ENCODE results near the gene CDSN.
"Not testable (repeated sequence)": the region's sequence is repeated elsewhere in the genome, so short reads cannot be mapped to it uniquely, and the experiment has no call there.

Gene CDSN, protein sequence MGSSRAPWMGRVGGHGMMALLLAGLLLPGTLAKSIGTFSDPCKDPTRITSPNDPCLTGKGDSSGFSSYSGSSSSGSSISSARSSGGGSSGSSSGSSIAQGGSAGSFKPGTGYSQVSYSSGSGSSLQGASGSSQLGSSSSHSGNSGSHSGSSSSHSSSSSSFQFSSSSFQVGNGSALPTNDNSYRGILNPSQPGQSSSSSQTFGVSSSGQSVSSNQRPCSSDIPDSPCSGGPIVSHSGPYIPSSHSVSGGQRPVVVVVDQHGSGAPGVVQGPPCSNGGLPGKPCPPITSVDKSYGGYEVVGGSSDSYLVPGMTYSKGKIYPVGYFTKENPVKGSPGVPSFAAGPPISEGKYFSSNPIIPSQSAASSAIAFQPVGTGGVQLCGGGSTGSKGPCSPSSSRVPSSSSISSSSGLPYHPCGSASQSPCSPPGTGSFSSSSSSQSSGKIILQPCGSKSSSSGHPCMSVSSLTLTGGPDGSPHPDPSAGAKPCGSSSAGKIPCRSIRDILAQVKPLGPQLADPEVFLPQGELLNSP

GRCh38 chr6:31120151-31120915, at the start of gene CDSN:
CDSN (minus strand) TSS chr6:31120446; CDS start chr6:31120419, 27 bp downstream.
- H3K27ac ChIP-seq = peak within 1 kb of the TSS in 1 of 11 experiments; percentile 16; a peak in 1 of 22 replicates
- no peak for TF ChIP-seq Cebpa-rat (IDR thresholded peaks at IDR 0.05)
- no peak within 1 kb of the TSS for H3K4me3 ChIP-seq
- H3K4me1 ChIP-seq = peaks cover 20 to 28% (median 23%) of the 10 kb centered on the region in 10 experiments; a peak in 19 of 20 replicates
- no peaks in the 10 kb centered on the region for H3K9me3 ChIP-seq (replicated peaks in 1 of 11)
- no peak within 1 kb of the TSS for H3K9ac ChIP-seq
- H3K36me3 ChIP-seq = no peaks in the 10 kb centered on the region
- no peak within 1 kb of the TSS for H3K4me2 ChIP-seq
- H4K20me1 ChIP-seq = no peaks in the 10 kb centered on the region
- H3K27me3 ChIP-seq = no peaks in the 10 kb centered on the region

- Histone ChIP-seq H3K9me3 (replicated peaks in 1 of 11) (no peaks in the 10 kb centered on the region), H3K27ac (no peak overlapping the region), H3K9ac (no peak overlapping the region), H3K27me3 (no peaks in the 10 kb centered on the region), H3K4me1 (no peaks in the 10 kb centered on the region), H3K4me2 (no peak overlapping the region), H4K20me1 (no peaks in the 10 kb centered on the region), H3K36me3 (peaks cover 0 to 11% (median 0%) of the 10 kb centered on the region in 11 experiments; a peak in 1 of 22 replicates), H3K4me3 (no peak overlapping the region)
- no peak for TF ChIP-seq Cebpa-rat (IDR thresholded peaks at IDR 0.05)
These were observed 49.0 kb upstream of the CDSN start for GRCh38 chr6:31169123-31169857.

DNA sequence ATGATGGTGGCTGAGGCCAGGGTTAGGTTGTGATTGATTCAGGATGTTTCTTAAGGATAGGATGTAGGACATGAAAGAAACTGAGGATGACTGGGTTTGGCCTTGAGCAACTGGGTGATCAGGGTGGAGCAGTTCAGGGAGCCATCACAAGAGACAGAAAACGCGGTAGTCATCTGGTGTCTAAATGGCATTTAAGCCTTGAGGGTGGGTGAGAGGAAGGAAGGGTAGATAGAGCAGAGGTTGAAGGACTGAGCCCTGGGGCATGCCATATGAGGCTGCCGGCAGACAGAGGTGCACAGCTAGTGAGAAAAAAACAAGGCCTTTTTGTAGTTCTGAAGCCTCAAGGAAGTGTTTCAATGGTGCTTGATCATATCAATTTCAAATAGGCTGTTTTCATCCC, 48.4 kb upstream of the CDSN start:
- H3K4me3 ChIP-seq = no peak overlapping the region
- no peak for TF ChIP-seq Cebpa-rat (IDR thresholded peaks at IDR 0.05)
- no peak overlapping the region for H3K27ac ChIP-seq
- no peak overlapping the region for H3K9ac ChIP-seq
- no peak overlapping the region for H3K4me2 ChIP-seq
- no peaks in the 10 kb centered on the region for H3K4me1 ChIP-seq
- H4K20me1 ChIP-seq = no peaks in the 10 kb centered on the region
- H3K27me3 ChIP-seq = no peaks in the 10 kb centered on the region
- H3K9me3 ChIP-seq (replicated peaks in 1 of 11) = no peaks in the 10 kb centered on the region
- H3K36me3 ChIP-seq = peaks cover 0 to 16% (median under 1%) of the 10 kb centered on the region in 11 experiments; a peak in 10 of 22 replicates

DNA sequence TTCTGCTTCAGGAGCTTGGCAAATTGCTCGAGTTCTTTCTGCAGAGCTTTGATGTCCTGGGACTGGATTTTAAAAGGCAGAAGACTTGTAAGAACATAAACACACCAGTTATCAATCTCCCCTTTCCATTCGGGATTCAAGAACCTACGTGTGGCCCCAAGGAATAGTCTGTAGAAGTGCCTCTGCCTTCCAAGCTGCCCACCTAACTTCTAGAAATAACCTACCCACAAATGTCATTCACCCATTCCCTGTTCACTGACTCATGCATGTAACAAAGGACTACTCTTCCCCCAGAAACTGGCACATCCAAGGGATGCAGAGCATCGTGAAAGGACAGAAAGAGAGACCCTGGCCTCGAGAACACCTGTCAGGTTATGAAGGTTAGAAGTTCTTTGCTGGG, 45.7 kb upstream of the CDSN start:
- Histone ChIP-seq H3K36me3 (peaks cover 0 to 42% (median 27%) of the 10 kb centered on the region in 11 experiments; a peak in 19 of 22 replicates), H3K4me2 (no peak overlapping the region)
- TF ChIP-seq Cebpa-rat (IDR thresholded peaks at IDR 0.05) = no peak

DNA sequence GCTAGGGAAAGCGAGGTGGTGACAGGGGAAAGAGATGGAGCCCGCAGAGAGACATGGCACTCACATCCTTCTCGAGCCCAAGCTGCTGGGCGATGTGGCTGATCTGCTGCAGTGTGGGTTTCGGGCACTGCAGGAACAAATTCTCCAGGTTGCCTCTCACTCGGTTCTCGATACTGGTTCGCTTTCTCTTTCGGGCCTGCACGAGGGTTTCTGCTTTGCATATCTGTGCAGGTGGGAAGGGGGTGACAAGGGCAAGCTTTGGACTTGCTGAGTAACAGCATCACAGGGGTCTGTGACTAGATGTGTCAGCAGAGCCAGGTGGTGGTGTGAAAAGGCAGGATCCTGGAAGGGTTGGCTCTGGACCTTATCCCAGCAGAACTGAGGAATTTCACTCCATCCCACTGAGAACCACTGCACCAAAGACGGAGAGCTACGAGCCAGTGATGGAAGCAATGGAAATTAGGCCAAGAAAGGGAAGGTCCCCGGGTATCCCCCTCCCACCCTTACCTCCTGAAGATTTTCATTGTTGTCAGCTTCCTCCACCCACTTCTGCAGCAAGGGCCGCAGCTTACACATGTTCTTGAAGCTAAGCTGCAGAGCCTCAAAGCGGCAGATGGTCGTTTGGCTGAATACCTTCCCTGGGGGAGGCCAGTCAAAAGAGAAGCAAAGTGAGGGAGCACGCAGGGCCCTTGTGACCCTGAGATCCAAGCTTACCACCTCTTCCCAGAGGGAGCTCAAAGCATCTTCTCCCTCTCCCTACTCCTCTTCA, 45.0 kb upstream of the CDSN start:
- not testable (repeated sequence) for H3K9ac ChIP-seq; H3K27me3 ChIP-seq; H3K9me3 ChIP-seq (replicated peaks in 1 of 11); H3K27ac ChIP-seq; H3K4me2 ChIP-seq; H3K4me3 ChIP-seq
- Histone ChIP-seq H3K36me3 (peaks cover 0 to 47% (median 30%) of the 10 kb centered on the region in 11 experiments; a peak in 19 of 22 replicates), H3K4me1 (peaks cover under 1 to 22% (median 10%) of the 10 kb centered on the region in 10 experiments; a peak in 18 of 20 replicates), H4K20me1 (peaks cover 0 to 14% (median 0%) of the 10 kb centered on the region in 11 experiments; a peak in 2 of 22 replicates)

More for the DNA sequence above, 45.7 kb upstream of the CDSN start:
- no peak overlapping the region for H3K27ac ChIP-seq
- peaks cover 0 to 14% (median 0%) of the 10 kb centered on the region in 11 experiments; a peak in 2 of 22 replicates for H4K20me1 ChIP-seq
- no peaks in the 10 kb centered on the region for H3K27me3 ChIP-seq
- H3K4me3 ChIP-seq = no peak overlapping the region
- H3K9ac ChIP-seq = no peak overlapping the region
- H3K9me3 ChIP-seq (replicated peaks in 1 of 11) = no peaks in the 10 kb centered on the region
- peaks cover 0 to 14% (median 3%) of the 10 kb centered on the region in 10 experiments; a peak in 8 of 20 replicates for H3K4me1 ChIP-seq

DNA sequence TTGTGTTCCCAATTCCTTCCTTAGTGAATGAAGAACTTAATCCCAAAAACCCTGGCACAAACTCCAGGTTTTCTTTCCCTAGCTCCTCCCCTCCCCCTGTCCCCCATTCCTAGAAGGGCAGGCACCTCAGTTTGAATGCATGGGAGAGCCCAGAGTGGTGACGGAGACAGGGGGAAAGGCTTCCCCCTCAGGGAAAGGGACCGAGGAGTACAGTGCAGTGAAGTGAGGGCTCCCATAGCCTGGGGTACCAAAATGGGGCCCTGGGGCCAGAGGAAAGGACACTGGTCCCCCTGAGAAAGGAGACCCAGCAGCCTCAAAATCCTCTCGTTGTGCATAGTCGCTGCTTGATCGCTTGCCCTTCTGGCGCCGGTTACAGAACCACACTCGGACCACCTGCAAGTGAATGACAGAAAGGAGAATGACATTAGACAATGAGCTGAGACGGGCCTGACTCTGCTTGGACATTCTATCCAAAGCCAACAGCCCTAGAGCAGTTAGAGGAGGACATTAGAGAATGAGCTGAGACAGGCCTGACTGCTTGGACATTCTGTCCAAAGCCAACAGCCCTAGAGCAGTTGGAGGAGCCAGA, 44.3 kb upstream of the CDSN start:
- H3K27ac ChIP-seq; H3K27me3 ChIP-seq; H3K9me3 ChIP-seq (replicated peaks in 1 of 11); H3K9ac ChIP-seq; H3K4me2 ChIP-seq; H3K4me3 ChIP-seq: not testable (repeated sequence)
- H3K36me3 ChIP-seq = peaks cover 0 to 47% (median 30%) of the 10 kb centered on the region in 11 experiments; a peak in 19 of 22 replicates
- H4K20me1 ChIP-seq = peaks cover 0 to 14% (median 0%) of the 10 kb centered on the region in 11 experiments; a peak in 3 of 22 replicates
- peaks cover 7 to 28% (median 17%) of the 10 kb centered on the region in 10 experiments for H3K4me1 ChIP-seq

DNA sequence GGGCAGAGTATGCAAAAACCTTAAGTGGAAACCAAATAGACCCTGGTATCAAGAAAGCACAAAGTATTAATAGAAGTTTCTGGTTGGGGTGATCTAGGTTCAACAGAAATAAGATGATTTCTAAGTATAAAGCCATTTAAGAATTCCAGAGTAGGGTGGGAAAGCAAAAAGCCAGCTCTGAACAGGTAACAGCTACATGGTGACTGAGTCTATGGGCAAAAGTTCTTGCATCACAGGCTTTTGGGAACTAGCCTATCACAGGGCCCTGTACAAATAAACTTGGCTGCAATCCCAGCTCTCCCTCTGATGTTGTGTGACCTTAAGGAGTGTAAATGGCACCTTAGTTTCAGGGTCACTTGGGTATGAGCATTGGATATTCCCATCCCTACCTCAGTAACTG, 43.7 kb upstream of the CDSN start:
- no peak overlapping the region for H3K4me2 ChIP-seq

More for the DNA sequence above, 43.7 kb upstream of the CDSN start:
- Histone ChIP-seq H4K20me1 (peaks cover 0 to 14% (median 0%) of the 10 kb centered on the region in 11 experiments; a peak in 3 of 22 replicates), H3K4me1 (peaks cover 13 to 34% (median 23%) of the 10 kb centered on the region in 10 experiments), H3K9ac (no peak overlapping the region), H3K27me3 (no peaks in the 10 kb centered on the region), H3K27ac (no peak overlapping the region), H3K9me3 (replicated peaks in 1 of 11) (no peaks in the 10 kb centered on the region), H3K4me3 (no peak overlapping the region), H3K36me3 (peaks cover 0 to 47% (median 30%) of the 10 kb centered on the region in 11 experiments; a peak in 19 of 22 replicates)
- TF ChIP-seq Cebpa-rat (IDR thresholded peaks at IDR 0.05) = no peak
